Measurements from ENCODE around the gene SLC35D3. TPM values are rescaled to one million over a fixed set of nuclear protein-coding genes. Genes with fewer than 3 reads are reported as not detected.
"Not testable (repeated sequence)": the region's sequence is repeated elsewhere in the genome, so short reads cannot be mapped to it uniquely, and the experiment has no call there.

SLC35D3 gene, protein sequence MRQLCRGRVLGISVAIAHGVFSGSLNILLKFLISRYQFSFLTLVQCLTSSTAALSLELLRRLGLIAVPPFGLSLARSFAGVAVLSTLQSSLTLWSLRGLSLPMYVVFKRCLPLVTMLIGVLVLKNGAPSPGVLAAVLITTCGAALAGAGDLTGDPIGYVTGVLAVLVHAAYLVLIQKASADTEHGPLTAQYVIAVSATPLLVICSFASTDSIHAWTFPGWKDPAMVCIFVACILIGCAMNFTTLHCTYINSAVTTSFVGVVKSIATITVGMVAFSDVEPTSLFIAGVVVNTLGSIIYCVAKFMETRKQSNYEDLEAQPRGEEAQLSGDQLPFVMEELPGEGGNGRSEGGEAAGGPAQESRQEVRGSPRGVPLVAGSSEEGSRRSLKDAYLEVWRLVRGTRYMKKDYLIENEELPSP
- polyA plus RNA-seq (2013): not detected in 2 replicates

DNA sequence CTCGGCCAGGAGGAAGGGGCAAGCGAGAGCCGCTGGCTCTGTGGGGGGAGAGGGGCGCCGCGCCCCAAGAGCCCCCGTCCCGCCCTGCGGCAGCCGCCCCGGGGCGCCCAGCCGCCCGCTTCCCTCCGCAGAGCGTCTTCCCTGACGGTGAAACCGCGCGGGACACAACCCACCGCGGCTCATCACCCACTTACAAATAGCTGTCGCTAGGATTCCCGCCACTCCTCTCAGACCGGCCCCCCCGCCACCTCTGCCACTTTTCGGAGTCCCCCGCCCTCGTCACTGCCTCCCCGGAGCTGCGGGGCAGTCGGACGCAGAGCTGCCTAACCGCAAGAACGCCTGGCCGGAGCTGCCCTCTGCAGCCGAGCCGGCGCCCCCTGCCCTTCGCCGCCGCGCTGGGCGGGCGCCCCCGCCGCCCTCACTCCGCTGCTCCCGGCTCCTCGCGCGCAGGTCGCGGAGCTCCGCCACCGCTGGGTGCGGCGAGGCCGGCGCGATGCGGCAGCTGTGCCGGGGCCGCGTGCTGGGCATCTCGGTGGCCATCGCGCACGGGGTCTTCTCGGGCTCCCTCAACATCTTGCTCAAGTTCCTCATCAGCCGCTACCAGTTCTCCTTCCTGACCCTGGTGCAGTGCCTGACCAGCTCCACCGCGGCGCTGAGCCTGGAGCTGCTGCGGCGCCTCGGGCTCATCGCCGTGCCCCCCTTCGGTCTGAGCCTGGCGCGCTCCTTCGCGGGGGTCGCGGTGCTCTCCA, at the start of gene SLC35D3:
Gene SLC35D3 (plus strand): TSS at position 366 of the 749 bp plus-strand sequence. CDS start 128 bp downstream, at position 494.
- Histone ChIP-seq H2BK12ac (ENCODE audit: low read length) (no peak within 1 kb of the TSS), H3K14ac (ENCODE audit: low read length) (no peak within 1 kb of the TSS), H3K4ac (ENCODE audit: low read depth, low read length) (no peak within 1 kb of the TSS), H3K18ac (ENCODE audit: low read length) (no peak within 1 kb of the TSS), H4K8ac (ENCODE audit: low read depth, low read length) (peak within 1 kb of the TSS; percentile 32), H3K27ac (ENCODE audit: low read depth, low read length) (no peak within 1 kb of the TSS), H3K4me2 (ENCODE audit: low read length) (peak within 1 kb of the TSS; percentile 99), H3K23ac (ENCODE audit: low read length) (no peak within 1 kb of the TSS), H4K91ac (ENCODE audit: low read depth, low read length) (no peak within 1 kb of the TSS), H2AK5ac (ENCODE audit: low read length) (no peak within 1 kb of the TSS), H3K79me2 (ENCODE audit: control insufficient read depth, insufficient read depth, low read length, poor library complexity) (no peaks in the 10 kb centered on the region), H3K9me3 (ENCODE audit: insufficient read depth, low read depth, low read length) (peaks cover 7% of the 10 kb centered on the region), H2AFZ (ENCODE audit: insufficient read depth, low read length, poor library complexity) (peak within 1 kb of the TSS; percentile 67), H3K4me1 (ENCODE audit: control insufficient read depth in 1 of 2, insufficient read depth in 2 of 2, low read length in 2 of 2) (peaks cover 16 to 20% of the 10 kb centered on the region in 2 experiments), H3K79me1 (ENCODE audit: low read length) (no peaks in the 10 kb centered on the region), H2BK120ac (ENCODE audit: insufficient read depth, low read length, poor library complexity) (no peak within 1 kb of the TSS), H3K9ac (ENCODE audit: low read length) (no peak within 1 kb of the TSS), H3K27me3 (ENCODE audit: insufficient read depth, low read length) (peaks cover 40% of the 10 kb centered on the region), H4K12ac (ENCODE audit: low read depth, low read length) (no peak within 1 kb of the TSS), H2BK5ac (ENCODE audit: low read depth, low read length, poor library complexity) (no peak within 1 kb of the TSS), H3K36me3 (ENCODE audit: control insufficient read depth in 1 of 2, insufficient read depth in 2 of 2, low read length in 2 of 2) (no peaks in the 10 kb centered on the region), H3K4me3 (ENCODE audit: low read depth, low read length) (peak within 1 kb of the TSS; percentile 66)
- peak in 1 of 2 donors; percentile 27 for DNase-seq
- WGBS (ENCODE audit: extremely low coverage, insufficient coverage, insufficient read length): no CpG with 5 or more reads among the region's 86 CpGs

DNA sequence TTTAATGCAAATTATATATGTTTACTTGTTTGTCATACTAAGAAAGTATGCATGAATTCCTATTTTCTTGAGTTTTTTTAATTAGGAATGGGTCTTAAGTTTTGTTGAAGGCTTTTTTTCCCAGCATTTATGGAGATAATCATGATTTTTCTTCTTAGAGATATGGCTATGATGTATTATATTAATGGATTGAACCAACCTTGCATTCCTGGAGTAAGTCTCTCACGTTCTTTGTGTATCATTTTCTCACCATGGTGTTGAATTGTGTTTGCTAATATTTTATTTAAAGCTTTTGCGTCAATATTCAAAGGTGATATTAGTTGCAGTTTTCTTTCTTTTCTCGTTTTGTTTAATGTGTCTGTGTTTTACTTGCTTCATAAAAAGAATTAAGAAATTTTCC, 48.4 kb upstream of the SLC35D3 start:
- Histone ChIP-seq H4K91ac (ENCODE audit: low read depth, low read length) (no peak overlapping the region), H3K79me2 (ENCODE audit: control insufficient read depth, insufficient read depth, low read length, poor library complexity) (no peaks in the 10 kb centered on the region), H2AFZ (ENCODE audit: insufficient read depth, low read length, poor library complexity) (no peak overlapping the region), H3K4me3 (ENCODE audit: low read depth, low read length) (no peak overlapping the region), H2BK12ac (ENCODE audit: low read length) (no peak overlapping the region), H3K27ac (ENCODE audit: low read depth, low read length) (no peak overlapping the region), H3K79me1 (ENCODE audit: low read length) (no peaks in the 10 kb centered on the region), H3K36me3 (ENCODE audit: control insufficient read depth in 1 of 2, insufficient read depth in 2 of 2, low read length in 2 of 2) (peaks cover 0 to 3% of the 10 kb centered on the region in 2 experiments), H4K8ac (ENCODE audit: low read depth, low read length) (no peak overlapping the region), H3K27me3 (ENCODE audit: insufficient read depth, low read length) (no peaks in the 10 kb centered on the region), H3K4ac (ENCODE audit: low read depth, low read length) (no peak overlapping the region), H3K4me2 (ENCODE audit: low read length) (no peak overlapping the region), H3K14ac (ENCODE audit: low read length) (no peak overlapping the region), H3K9ac (ENCODE audit: low read length) (no peak overlapping the region), H2BK5ac (ENCODE audit: low read depth, low read length, poor library complexity) (no peak overlapping the region), H4K12ac (ENCODE audit: low read depth, low read length) (no peak overlapping the region), H3K4me1 (ENCODE audit: control insufficient read depth in 1 of 2, insufficient read depth in 2 of 2, low read length in 2 of 2) (no peaks in the 10 kb centered on the region), H2AK5ac (ENCODE audit: low read length) (no peak overlapping the region), H2BK120ac (ENCODE audit: insufficient read depth, low read length, poor library complexity) (no peak overlapping the region), H3K23ac (ENCODE audit: low read length) (no peak overlapping the region), H3K9me3 (ENCODE audit: insufficient read depth, low read depth, low read length) (no peaks in the 10 kb centered on the region), H3K18ac (ENCODE audit: low read length) (no peak overlapping the region)
- no peak for DNase-seq
- no CpG with 5 or more reads among the region's 3 CpGs for WGBS (ENCODE audit: extremely low coverage, insufficient coverage, insufficient read length)

DNA sequence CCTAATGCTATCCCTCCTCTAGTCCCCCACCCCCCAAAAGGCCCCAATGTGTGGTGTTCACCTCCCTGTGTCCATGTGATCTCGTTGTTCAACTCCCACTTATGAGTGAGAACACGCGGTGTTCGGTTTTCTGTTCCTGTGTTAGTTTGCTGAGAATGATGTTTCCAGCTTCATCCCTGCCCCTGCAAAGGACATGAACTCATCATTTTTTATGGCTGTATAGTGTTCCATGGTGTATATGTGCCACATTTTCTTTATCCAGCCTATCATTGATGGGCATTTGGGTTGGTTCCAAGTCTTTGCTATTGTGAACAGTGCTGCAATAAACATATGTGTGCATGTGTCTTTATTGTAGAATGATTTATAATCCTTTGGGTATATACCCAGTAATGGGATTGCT, 45.6 kb upstream of the SLC35D3 start:
- H3K79me2 ChIP-seq (ENCODE audit: control insufficient read depth, insufficient read depth, low read length, poor library complexity); H4K8ac ChIP-seq (ENCODE audit: low read depth, low read length); H3K9ac ChIP-seq (ENCODE audit: low read length); H2BK5ac ChIP-seq (ENCODE audit: low read depth, low read length, poor library complexity); H4K91ac ChIP-seq (ENCODE audit: low read depth, low read length); H3K27me3 ChIP-seq (ENCODE audit: insufficient read depth, low read length); H3K4me3 ChIP-seq (ENCODE audit: low read depth, low read length); H3K36me3 ChIP-seq (ENCODE audit: control insufficient read depth in 1 of 2, insufficient read depth in 2 of 2, low read length in 2 of 2); H3K4me2 ChIP-seq (ENCODE audit: low read length); H3K27ac ChIP-seq (ENCODE audit: low read depth, low read length); H2AK5ac ChIP-seq (ENCODE audit: low read length); H3K4me1 ChIP-seq (ENCODE audit: control insufficient read depth in 1 of 2, insufficient read depth in 2 of 2, low read length in 2 of 2); H3K23ac ChIP-seq (ENCODE audit: low read length); H2BK12ac ChIP-seq (ENCODE audit: low read length); H3K18ac ChIP-seq (ENCODE audit: low read length); H4K12ac ChIP-seq (ENCODE audit: low read depth, low read length); H2AFZ ChIP-seq (ENCODE audit: insufficient read depth, low read length, poor library complexity); DNase-seq; H3K4ac ChIP-seq (ENCODE audit: low read depth, low read length); H3K14ac ChIP-seq (ENCODE audit: low read length); H3K9me3 ChIP-seq (ENCODE audit: insufficient read depth, low read depth, low read length); H3K79me1 ChIP-seq (ENCODE audit: low read length); H2BK120ac ChIP-seq (ENCODE audit: insufficient read depth, low read length, poor library complexity): not testable (repeated sequence)
- no CpG with 5 or more reads among the region's 4 CpGs for WGBS (ENCODE audit: extremely low coverage, insufficient coverage, insufficient read length)

DNA sequence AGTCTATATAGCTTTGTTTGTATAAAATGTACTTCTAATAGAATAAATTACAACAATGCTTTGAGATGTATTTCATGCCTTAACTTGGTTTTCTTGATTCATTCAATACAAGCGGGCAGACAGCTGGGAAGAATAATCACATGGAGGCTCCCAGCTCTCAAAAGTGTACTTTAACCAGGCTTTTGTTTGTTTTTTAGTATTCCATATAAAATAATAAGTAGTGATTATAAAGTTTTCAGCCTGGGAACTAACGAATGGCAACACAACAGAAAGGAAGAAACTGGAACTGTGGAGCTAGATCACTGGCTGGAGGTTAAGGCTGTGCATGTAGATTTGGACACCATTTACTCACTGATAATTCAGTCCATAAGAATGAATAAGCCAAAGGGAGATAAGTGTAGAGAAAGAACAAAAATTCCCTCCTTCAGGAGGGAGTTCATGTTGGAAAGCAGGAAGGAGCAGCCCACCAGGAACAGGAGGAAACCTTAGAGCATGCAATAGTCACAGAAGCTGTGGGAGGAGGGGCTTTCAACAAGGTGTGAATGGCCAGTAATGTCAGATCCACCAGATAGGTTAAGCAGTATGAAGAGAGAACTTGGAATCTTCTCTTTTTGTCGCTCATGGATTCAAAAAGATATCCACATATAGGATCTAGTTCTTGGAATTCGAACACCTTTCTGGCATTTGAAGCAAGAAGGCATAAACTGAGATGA, 41.2 kb upstream of the SLC35D3 start:
- Histone ChIP-seq H4K8ac (ENCODE audit: low read depth, low read length) (no peak overlapping the region), H3K4me3 (ENCODE audit: low read depth, low read length) (no peak overlapping the region), H3K79me1 (ENCODE audit: low read length) (no peaks in the 10 kb centered on the region), H3K14ac (ENCODE audit: low read length) (no peak overlapping the region), H2BK5ac (ENCODE audit: low read depth, low read length, poor library complexity) (no peak overlapping the region), H2BK120ac (ENCODE audit: insufficient read depth, low read length, poor library complexity) (no peak overlapping the region), H3K27ac (ENCODE audit: low read depth, low read length) (no peak overlapping the region), H3K36me3 (ENCODE audit: control insufficient read depth in 1 of 2, insufficient read depth in 2 of 2, low read length in 2 of 2) (no peaks in the 10 kb centered on the region), H3K4me1 (ENCODE audit: control insufficient read depth in 1 of 2, insufficient read depth in 2 of 2, low read length in 2 of 2) (no peaks in the 10 kb centered on the region), H2BK12ac (ENCODE audit: low read length) (no peak overlapping the region), H3K23ac (ENCODE audit: low read length) (no peak overlapping the region), H3K4ac (ENCODE audit: low read depth, low read length) (no peak overlapping the region), H4K91ac (ENCODE audit: low read depth, low read length) (no peak overlapping the region), H4K12ac (ENCODE audit: low read depth, low read length) (no peak overlapping the region), H3K18ac (ENCODE audit: low read length) (no peak overlapping the region), H3K9ac (ENCODE audit: low read length) (no peak overlapping the region), H3K79me2 (ENCODE audit: control insufficient read depth, insufficient read depth, low read length, poor library complexity) (no peaks in the 10 kb centered on the region), H3K27me3 (ENCODE audit: insufficient read depth, low read length) (no peaks in the 10 kb centered on the region), H3K9me3 (ENCODE audit: insufficient read depth, low read depth, low read length) (no peaks in the 10 kb centered on the region), H2AK5ac (ENCODE audit: low read length) (no peak overlapping the region), H2AFZ (ENCODE audit: insufficient read depth, low read length, poor library complexity) (no peak overlapping the region), H3K4me2 (ENCODE audit: low read length) (no peak overlapping the region)
- no CpG with 5 or more reads among the region's 4 CpGs for WGBS (ENCODE audit: extremely low coverage, insufficient coverage, insufficient read length)
- no peak for DNase-seq
